Measurements from ENCODE around the gene BID.
A peak's percentile ranks its signal among the peaks of the same experiment; 100 is the strongest.

Gene BID

GRCh38 chr22:17784776-17785175 lies 10.5 kb upstream of the BID start:
- no peak for DNase-seq

GRCh38 chr22:17783773-17784480 lies 9.7 kb upstream of the BID start:
- no peak for DNase-seq

- DNase-seq: no peak
These were observed 9.0 kb upstream of the BID start for GRCh38 chr22:17783312-17783711.

- DNase-seq: no peak
These were observed 8.4 kb upstream of the BID start for GRCh38 chr22:17782621-17783020.

GRCh38 chr22:17782158-17782557 lies 7.9 kb upstream of the BID start:
- no peak for DNase-seq

GRCh38 chr22:17781319-17782031 lies 7.2 kb upstream of the BID start:
- DNase-seq: no peak

GRCh38 chr22:17780741-17781318 lies 6.6 kb upstream of the BID start:
- no peak for DNase-seq

- DNase-seq: no peak
These were observed 6.0 kb upstream of the BID start for GRCh38 chr22:17780116-17780740.

GRCh38 chr22:17779286-17780115 lies 5.2 kb upstream of the BID start:
- no peak for DNase-seq

GRCh38 chr22:17778412-17778976 lies 4.2 kb upstream of the BID start:
- DNase-seq: no peak

- no peak for DNase-seq
These were observed 3.4 kb upstream of the BID start for GRCh38 chr22:17777717-17778044.

- no peak for DNase-seq
These were observed 2.9 kb upstream of the BID start for GRCh38 chr22:17777005-17777716.

- no peak for DNase-seq
These were observed 1.7 kb upstream of the BID start for GRCh38 chr22:17775781-17776465.

GRCh38 chr22:17774926-17775685 lies 837 bp upstream of the BID start:
- DNase-seq: no peak

GRCh38 chr22:17773606-17774205 lies 563 bp downstream of the BID start:
- DNase-seq: peak in 15 of 56 donors; percentile 6 to 62 (median 28)

- DNase-seq: peak in 1 of 56 donors; percentile 23
These were observed 1.2 kb downstream of the BID start for GRCh38 chr22:17772958-17773605.

GRCh38 chr22:17772249-17772957 lies 1.9 kb downstream of the BID start:
- no peak for DNase-seq

All from nucleus accumbens (tissue), 56 donors.